ENCODE results near the gene BICRA.
"Not testable (repeated sequence)": the region's sequence is repeated elsewhere in the genome, so short reads cannot be mapped to it uniquely, and the experiment has no call there.

DNA sequence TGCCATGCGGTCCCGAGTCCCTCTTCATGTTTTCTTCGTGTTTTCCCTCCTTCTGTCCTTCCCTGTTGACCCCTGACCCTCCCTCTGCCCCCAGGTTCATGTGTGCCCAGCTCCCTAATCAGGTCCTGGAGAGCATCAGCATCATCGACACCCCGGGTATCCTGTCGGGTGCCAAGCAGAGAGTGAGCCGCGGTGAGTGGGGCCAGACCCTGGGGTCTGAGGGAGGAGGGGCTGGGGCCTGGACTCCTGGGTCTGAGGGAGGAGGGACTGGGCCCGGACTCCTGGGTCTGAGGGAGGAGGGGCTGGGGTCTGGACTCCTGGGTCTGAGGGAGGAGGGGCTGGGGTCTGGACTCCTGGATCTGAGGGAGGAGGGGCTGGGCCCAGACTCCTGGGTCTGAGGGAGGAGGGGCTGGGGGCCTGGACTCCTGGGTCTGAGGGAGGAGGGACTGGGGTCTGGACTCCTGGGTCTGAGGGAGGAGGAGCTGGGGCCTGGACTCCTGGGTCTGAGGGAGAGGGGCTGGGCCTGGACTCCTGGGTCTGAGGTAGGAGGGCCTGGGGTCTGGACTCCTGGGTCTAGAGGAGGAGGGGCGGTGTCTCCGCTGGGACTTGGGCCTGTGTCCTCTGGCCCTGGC, 109.6 kb downstream of the BICRA start:
- TF ChIP-seq CTCF (IDR thresholded peaks at IDR 0.05 in 4 of 5, conservative IDR thresholded peaks at IDR 0.05 in 1 of 5); POLR2A (IDR thresholded peaks at IDR 0.05): not testable (repeated sequence)

All from gastrocnemius medialis (tissue), 4 donors.